ENCODE measurements around the gene KRTAP1-4. TPM values are rescaled to one million over a fixed set of nuclear protein-coding genes. Genes with fewer than 3 reads are reported as not detected.

Gene KRTAP1-4
- not detected for total RNA-seq

GRCh38 chr17:41029633-41030245 is at the start of gene KRTAP1-4:
KRTAP1-4 (minus strand) TSS chr17:41030195; CDS start chr17:41030078, 117 bp downstream.

GRCh38 chr17:41065829-41066624 is 36.0 kb upstream of the KRTAP1-4 start, which contains the start of gene KRTAP2-4:
KRTAP2-4 (minus strand) TSS chr17:41065879; CDS start chr17:41065845, 34 bp downstream.

DNA sequence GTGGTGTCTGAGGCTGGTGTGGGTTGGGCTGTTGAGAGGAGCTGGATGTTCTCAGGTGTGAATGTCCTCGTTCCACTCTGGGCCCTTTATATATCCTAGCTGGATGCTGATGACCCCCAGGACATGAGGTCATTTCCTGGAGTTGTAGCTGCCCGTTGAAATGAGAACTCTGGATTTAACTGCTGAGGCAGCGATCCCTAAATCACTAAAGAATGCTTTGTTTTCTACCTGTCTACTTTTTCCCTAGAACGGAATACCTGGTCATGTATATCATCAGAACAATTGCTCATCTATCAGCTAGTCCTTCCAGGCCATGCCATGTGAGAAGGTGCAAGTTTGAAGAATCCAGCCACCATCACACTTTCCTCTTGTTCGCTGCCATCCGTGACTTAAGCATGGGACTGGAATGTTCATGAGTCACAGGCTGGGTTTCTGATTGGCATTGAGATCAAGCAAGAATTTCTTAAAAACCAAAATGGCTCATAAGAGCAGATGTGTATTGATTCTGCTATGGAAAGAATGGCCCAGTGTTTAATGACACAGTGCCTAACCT is 30.1 kb upstream of the KRTAP1-4 start, which contains the start of gene KRTAP2-3:
TSS of gene KRTAP2-3 (minus strand) at position 63 of the 553 bp plus-strand sequence. CDS start 64 bp downstream, outside the sequence.

GRCh38 chr17:41055130-41055529 is 25.1 kb upstream of the KRTAP1-4 start, which contains the start of gene KRTAP2-2:
KRTAP2-2 (minus strand) TSS chr17:41055230; CDS start chr17:41055211, 19 bp downstream.

DNA sequence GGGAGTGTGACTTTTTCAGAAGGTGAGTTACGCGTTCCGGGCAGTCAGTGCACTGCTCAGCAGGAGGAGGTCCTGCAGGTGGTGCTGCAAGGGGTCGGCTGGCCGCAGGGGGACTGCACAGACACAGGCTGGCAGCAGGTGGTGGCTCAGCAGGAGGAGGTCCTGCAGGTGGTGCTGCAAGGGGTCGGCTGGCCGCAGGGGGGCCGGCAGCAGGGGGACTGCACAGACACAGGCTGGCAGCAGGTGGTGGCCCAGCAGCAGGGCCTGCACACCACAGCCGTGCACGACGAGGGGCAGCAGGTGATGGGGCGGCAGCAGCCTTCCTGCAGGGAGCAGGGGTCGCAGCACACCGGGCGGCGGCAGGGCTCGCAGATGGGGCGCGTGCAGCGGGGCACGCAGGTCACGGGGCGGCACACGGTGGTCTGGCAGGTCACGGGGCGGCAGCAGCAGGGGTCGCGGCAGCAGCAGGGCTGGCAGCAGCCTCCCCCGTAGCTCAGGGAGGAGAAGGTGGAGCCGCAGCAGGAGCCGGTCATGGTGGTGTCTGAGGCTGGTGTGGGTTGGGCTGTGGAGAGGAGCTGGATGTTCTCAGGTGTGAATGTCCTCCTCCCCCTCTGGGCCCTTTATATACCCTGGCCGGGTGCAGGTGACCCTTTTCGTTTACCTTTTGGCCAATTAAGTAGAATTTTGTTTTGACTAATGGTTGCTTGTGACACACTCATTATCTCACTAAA is 16.9 kb upstream of the KRTAP1-4 start, which contains the start of gene KRTAP2-1:
TSS of gene KRTAP2-1 (minus strand) at position 582 of the 731 bp plus-strand sequence. CDS start at position 533, 49 bp downstream.

DNA sequence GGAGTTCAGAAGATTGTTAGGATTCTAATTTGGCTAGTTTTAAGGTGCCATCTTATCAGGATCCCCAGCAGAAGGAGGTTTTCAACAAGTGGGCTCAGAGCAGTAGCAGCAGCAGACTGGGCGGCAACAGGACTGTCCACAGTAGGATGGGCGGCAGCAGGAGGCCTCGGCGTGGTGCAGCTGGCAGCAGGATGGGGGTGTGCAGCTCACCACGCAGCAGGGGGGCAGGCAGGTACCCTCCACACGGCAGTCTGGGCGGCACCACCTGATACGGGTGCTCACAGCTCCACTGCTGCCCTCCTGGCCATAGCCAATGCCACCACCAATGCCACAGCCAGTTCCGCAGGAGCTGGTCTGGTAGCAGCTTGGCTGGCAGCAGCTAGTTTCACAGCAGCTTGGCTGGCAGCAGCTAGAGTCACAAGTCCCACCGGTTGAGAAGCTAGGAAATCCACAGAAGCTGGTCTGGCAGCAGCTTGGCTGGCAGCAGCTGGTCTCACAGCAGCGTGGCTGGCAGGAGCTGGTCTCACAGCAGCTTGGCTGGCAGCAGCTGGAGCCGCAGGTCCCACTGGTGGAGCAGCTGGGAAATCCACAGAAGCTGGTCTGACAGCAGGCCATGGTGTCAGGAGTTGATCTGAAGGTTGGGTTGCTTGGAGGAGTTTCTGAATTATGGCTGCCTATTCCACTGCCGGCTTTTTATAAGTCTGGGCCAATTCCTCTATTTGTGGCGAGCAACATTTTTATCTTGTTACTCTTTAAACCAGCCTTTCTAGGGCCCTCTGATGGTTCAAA is 11.0 kb upstream of the KRTAP1-4 start, which contains the start of gene KRTAP1-1:
TSS of gene KRTAP1-1 (minus strand) at position 668 of the 789 bp plus-strand sequence. CDS start at position 615, 53 bp downstream.

GRCh38 chr17:41034346-41034935 is 4.4 kb upstream of the KRTAP1-4 start, which contains the start of gene KRTAP1-3:
KRTAP1-3 (minus strand) TSS chr17:41034874; CDS start chr17:41034821, 53 bp downstream.

GRCh38 chr17:41026715-41027471 is 3.1 kb downstream of the KRTAP1-4 start, which contains the start of gene KRTAP1-5:
KRTAP1-5 (minus strand) TSS chr17:41027208; CDS start chr17:41027155, 53 bp downstream.

GRCh38 chr17:41008811-41009210 is 21.2 kb downstream of the KRTAP1-4 start, which contains the start of gene KRTAP3-1:
KRTAP3-1 (minus strand) TSS chr17:41009128; CDS start chr17:41009074, 54 bp downstream.

GRCh38 chr17:40999563-40999962 is 30.4 kb downstream of the KRTAP1-4 start, which contains the start of gene KRTAP3-2:
KRTAP3-2 (minus strand) TSS chr17:40999906; CDS start chr17:40999853, 53 bp downstream.

DNA sequence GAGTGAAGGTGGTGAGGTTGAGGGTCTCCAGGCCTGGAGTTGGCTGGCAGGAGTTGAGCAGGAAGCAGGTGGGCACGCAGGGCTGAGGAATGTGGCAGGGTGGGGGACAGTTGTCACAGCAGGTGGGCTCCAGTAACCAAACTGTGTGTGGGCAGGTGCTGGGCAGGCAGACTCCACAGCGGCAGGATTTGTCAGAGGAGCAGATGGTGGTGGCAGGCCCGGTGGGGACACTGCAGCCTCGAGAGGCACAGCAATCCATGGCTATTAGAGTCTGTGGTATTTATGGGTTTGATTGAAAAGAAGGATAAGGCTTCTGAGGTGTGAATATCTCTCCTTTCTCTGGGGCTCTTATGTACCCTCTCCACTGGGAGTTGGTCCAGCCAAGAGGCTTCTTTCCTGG is 36.2 kb downstream of the KRTAP1-4 start, which contains the start of gene KRTAP3-3:
TSS of gene KRTAP3-3 (minus strand) at position 326 of the 400 bp plus-strand sequence. CDS start at position 259, 67 bp downstream.

GRCh38 chr17:40984226-40984625 is 45.8 kb downstream of the KRTAP1-4 start, which contains the start of gene KRT40:
KRT40 (minus strand) TSS chr17:40984326; CDS start chr17:40984273, 53 bp downstream.

Small RNAs within 50 kb of the gene (small RNA-seq; reads per million reads assigned to genes)
- 0 reads per million in 2 donors for gene KRTAP3-4P

Other genes with a start within 250 kb of the KRTAP1-4 start
- gene KRT27, start 247.6 kb downstream of the KRTAP1-4 start, total RNA-seq: 1 to 10 TPM in 1 of 2 donors, not detected in 1; 1.3 TPM
- not detected for gene KRT28, start 230.2 kb downstream of the KRTAP1-4 start, total RNA-seq
- gene KRT10, start 207.6 kb downstream of the KRTAP1-4 start, total RNA-seq: 1 to 10 TPM; 1.7 to 3.0 TPM
- gene KRT12, start 163.0 kb downstream of the KRTAP1-4 start, total RNA-seq: under 1 TPM in 1 of 2 donors, not detected in 1; 0.34 TPM
- gene KRT20, start 145.0 kb downstream of the KRTAP1-4 start, total RNA-seq: not detected
- gene KRT23, start 92.5 kb downstream of the KRTAP1-4 start, total RNA-seq: not detected
- not detected for gene KRT39, start 63.2 kb downstream of the KRTAP1-4 start, total RNA-seq
- not detected for gene KRT40, start 45.9 kb downstream of the KRTAP1-4 start, total RNA-seq
- gene KRTAP3-3, start 36.0 kb downstream of the KRTAP1-4 start, total RNA-seq: not detected
- gene KRTAP3-2, start 30.3 kb downstream of the KRTAP1-4 start, total RNA-seq: not detected
- not detected for gene KRTAP3-1, start 21.1 kb downstream of the KRTAP1-4 start, total RNA-seq
- not detected for gene KRTAP1-5, start 3.0 kb downstream of the KRTAP1-4 start, total RNA-seq
- not detected for gene KRTAP1-3, start 4.7 kb upstream of the KRTAP1-4 start, total RNA-seq
- not detected for gene KRTAP1-1, start 11.3 kb upstream of the KRTAP1-4 start, total RNA-seq
- gene KRTAP2-1, start 17.1 kb upstream of the KRTAP1-4 start, total RNA-seq: not detected
- gene KRTAP2-2, start 25.0 kb upstream of the KRTAP1-4 start, total RNA-seq: not detected
- not detected for gene KRTAP2-3, start 29.9 kb upstream of the KRTAP1-4 start, total RNA-seq
- not detected for gene KRTAP2-4, start 35.7 kb upstream of the KRTAP1-4 start, total RNA-seq
- not detected for gene KRTAP4-7, start 54.0 kb upstream of the KRTAP1-4 start, total RNA-seq
- gene KRTAP4-8, start 67.9 kb upstream of the KRTAP1-4 start, total RNA-seq: not detected
- gene KRTAP4-16, start 72.0 kb upstream of the KRTAP1-4 start, total RNA-seq: not detected
- not detected for gene KRTAP4-9, start 75.2 kb upstream of the KRTAP1-4 start, total RNA-seq
- not detected for gene KRTAP4-11, start 88.2 kb upstream of the KRTAP1-4 start, total RNA-seq
- not detected for gene KRTAP4-12, start 94.0 kb upstream of the KRTAP1-4 start, total RNA-seq
- not detected for gene KRTAP4-6, start 110.3 kb upstream of the KRTAP1-4 start, total RNA-seq
- not detected for gene KRTAP4-5, start 119.6 kb upstream of the KRTAP1-4 start, total RNA-seq
- gene KRTAP4-4, start 130.6 kb upstream of the KRTAP1-4 start, total RNA-seq: not detected
- gene KRTAP4-3, start 138.0 kb upstream of the KRTAP1-4 start, total RNA-seq: not detected
- gene KRTAP4-2, start 148.0 kb upstream of the KRTAP1-4 start, total RNA-seq: not detected
- gene KRTAP4-1, start 154.7 kb upstream of the KRTAP1-4 start, total RNA-seq: not detected
- gene KRTAP9-1, start 159.7 kb upstream of the KRTAP1-4 start, total RNA-seq: not detected
- not detected for gene KRTAP9-2, start 196.5 kb upstream of the KRTAP1-4 start, total RNA-seq
- gene KRTAP9-3, start 202.3 kb upstream of the KRTAP1-4 start, total RNA-seq: not detected
- not detected for gene KRTAP9-8, start 207.8 kb upstream of the KRTAP1-4 start, total RNA-seq
- not detected for gene KRTAP9-4, start 219.5 kb upstream of the KRTAP1-4 start, total RNA-seq
- gene KRTAP9-9, start 225.2 kb upstream of the KRTAP1-4 start, total RNA-seq: not detected
- gene KRTAP9-6, start 235.2 kb upstream of the KRTAP1-4 start, total RNA-seq: not detected
- gene KRTAP9-7, start 245.5 kb upstream of the KRTAP1-4 start, total RNA-seq: not detected

Measured in melanocyte of skin (primary cell).